ENCODE data around the gene CCPG1.

GRCh38 chr15:55357774-55358173 lies 50.4 kb downstream of the CCPG1 start:
- TF ChIP-seq CTCF (IDR thresholded peaks at IDR 0.05) (no peak), POLR2A (IDR thresholded peaks at IDR 0.05) (no peak)
